Stimulated activated CD4-positive, alpha-beta T cell treated with anti-CD3 and anti-CD28 coated beads, Interleukin-2, amount 100 ng/mL, for 4 hours (primary cell): ENCODE measurements around the gene OR9K2.
"Not testable (repeated sequence)": the region's sequence is repeated elsewhere in the genome, so short reads cannot be mapped to it uniquely, and the experiment has no call there.

Experiments used
- DNase-seq: peaks from one replicate; pipeline ENCODE4 v3.0.0-alpha.2; 2020; ENCODE audit warnings: low read depth

The OR9K2 gene, protein sequence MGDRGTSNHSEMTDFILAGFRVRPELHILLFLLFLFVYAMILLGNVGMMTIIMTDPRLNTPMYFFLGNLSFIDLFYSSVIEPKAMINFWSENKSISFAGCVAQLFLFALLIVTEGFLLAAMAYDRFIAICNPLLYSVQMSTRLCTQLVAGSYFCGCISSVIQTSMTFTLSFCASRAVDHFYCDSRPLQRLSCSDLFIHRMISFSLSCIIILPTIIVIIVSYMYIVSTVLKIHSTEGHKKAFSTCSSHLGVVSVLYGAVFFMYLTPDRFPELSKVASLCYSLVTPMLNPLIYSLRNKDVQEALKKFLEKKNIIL

DNA sequence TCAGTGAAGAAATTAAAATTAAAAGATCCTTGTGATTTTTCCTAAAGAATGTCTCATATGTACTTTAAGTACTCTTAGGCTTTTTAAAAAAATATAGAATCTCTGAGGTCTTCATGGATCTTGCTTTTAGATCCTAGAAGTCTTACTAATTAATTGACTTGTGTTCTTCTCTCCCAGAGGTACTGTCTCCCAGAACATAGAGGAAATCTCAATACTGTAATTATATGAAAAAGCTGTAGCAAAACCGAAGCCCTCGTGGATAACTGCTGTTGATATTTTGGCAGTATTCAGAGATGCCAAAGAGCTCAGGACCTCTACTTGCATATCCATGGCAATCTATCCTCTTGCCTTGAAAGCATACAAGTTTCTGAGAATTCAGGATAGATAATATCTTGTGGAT lies at the start of gene OR9K2:
Gene OR9K2, plus strand, starts transcription at position 301 of the 400 bp plus-strand sequence. CDS start 3,429 bp downstream, outside the sequence.
- DNase-seq = no peak

DNA sequence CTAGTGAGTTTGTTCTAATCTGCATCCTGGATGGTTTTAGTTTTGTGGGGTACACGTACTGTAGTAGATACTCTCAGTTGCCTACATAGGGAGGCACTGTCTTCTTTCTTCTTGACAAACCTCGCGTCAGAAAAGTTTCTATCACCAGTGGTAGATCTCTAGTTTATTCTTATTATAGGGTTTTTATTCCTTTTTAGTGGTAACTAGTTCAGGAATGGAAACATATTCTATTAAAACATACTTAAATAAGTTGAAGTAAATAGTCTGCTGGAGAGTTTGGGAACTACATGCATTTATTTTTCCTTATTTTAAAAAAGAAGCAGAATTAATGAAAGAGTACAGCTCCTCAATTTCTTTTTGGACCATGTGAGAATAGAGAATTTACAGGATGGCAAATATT lies 33.6 kb upstream of the OR9K2 start:
- DNase-seq = no peak

DNA sequence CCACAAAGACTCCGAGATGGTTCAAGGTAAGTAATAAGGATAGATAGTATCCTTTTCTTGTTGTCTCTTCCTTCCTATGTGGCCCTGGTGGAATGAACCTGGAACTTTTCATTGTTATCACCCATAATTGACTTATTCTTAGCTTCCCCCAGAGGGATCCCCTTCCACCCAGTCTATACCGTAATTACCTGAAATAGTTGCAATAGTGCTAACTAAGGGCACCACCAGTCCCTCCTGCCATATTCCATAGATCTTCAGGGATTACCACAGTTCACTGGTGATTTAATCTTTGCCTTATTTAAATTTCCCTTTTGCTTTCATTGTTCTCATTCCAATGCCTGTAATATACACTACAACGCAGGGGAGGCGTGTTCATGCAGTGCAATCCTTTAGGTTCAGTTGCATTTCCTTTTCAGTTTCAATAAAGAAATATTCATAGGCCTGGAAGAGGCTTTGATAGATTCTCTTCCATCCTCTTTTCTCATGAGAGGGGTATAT lies 13.8 kb upstream of the OR9K2 start:
- DNase-seq = no peak

DNA sequence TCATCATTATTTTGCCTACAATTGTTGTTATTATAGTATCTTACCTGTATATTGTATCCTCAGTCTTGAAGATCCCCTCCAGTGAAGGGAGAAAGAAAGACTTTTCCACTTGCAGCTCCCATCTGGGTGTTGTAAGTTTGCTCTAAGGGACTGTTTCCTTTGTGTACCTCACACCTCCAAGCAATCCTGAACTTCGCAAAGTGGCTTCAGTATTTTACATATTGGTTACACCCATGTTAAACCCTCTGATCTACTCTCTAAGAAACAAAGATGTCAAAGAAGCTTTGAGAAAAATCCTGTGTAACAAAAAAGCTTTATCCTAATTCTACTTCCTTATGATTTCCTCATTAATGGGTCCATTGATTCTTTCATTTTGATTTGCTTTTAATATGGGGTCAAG lies 10.1 kb upstream of the OR9K2 start:
- DNase-seq = no peak

DNA sequence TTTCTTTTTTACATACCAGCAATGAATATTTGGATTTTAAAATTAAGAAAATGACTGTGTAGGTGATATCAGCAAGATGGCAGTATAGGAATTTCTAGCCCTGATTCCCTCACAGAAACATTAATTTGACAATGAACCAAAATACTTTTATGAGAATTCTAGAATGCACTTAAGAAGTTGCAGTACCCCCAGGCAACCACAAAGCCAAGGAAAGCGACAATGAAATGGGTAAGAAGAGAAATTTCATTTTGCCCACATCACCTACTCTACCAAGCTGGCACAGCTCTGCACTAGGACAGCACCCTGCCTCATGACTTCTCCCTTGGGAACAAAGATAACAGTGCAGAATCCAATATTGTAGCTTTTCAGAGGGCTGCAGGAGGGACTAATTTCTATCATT lies 6.6 kb downstream of the OR9K2 start:
- DNase-seq = no peak

DNA sequence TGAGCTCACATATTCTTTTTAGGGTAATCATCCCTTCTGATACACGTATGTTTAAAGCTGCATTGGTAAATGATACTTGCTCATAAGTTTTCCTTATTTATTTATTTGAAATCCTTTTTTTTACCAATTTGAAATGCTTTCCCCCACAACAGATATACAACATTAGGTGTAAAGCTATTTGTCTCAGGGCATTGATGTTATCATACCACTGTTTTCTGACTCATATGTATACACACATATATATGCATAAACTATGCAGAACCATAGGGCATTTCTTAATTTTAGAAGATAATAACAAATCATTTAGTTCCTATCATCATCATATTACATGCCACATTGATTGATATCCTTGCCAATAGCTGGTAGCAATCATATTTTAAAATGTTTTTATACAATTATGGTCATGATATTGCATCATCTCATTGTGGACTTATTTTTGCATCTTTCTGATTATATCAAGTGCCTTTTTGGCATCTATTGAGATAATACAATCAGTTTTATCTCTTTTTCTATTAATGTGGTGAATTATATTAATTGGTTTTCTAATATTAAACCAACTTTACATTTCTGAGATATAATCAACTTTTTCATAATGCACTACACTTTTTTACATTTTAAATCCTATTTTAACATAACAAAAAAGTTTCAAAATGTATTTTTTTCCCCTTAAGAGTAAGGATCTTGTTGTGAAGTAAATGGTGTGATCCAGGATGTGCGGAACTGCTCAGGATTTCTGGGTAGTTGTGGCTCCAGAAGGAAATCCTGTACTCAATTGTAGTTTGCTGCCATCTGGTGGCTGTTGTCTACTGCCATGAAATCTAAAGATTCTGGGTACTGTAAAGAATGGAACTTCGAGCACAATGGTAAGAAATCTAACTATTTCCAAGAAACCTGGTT lies 16.7 kb downstream of the OR9K2 start:
- DNase-seq = peak; percentile 6

DNA sequence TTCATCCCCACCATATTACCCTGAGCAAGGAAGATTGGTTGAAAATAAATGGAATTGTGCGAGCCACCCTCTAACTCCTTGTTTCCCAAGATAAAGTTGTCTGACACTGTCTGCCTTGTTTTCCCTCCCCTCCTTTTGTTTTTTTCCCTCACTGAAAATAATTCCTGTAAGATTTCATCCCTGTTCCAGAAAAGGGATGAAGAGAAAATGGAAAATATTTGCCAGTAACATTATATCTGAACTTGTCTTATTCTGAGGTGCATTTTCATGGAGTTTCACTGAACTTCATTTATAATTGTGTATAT lies 17.3 kb downstream of the OR9K2 start:
- DNase-seq = no peak

DNA sequence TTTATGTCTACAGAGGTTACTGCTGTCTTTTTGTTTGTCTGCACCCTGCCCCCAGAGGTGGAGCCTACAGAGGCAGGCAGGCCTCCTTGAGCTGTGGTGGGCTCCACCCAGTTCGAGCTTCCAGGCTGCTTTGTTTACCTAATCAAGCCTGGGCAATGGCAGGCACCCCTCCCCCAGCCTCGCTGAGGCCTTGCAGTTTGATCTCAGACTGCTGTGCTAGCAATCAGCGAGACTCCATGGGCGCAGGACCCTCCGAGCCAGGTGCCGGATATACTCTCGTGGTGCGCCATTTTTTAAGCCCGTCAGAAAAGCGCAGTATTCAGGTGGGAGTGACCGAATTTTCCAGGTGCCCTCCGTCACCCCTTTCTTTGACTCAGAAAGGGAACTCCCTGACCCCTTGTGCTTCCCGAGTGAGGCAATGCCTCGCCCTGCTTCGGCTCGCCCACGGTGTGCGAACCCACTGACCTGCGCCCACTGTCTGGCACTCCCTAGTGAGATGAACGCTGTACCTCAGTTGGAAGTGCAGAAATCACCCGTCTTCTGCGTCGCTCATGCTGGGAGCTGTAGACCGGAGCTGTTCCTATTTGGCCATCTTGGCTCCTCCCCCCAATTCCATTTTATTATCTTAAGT lies 40.9 kb downstream of the OR9K2 start:
- DNase-seq = not testable (repeated sequence)

DNA sequence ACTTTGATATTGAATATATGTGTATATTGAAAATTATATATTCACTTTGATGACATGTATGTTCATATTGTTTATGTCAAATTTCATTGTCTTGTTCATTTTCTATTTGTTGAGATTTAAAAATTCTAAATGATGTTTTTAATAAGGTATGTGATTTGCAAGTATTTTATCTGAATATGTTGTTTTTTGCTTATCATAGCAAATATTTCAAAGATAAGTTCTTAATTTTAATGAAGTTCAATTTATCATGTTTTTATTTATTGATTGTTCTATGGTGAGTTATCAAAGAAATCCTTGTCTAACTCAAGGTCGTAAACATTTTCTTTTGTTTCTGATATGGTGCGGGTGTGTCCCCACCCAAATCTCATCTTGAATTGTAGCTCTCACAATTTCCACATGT lies 45.2 kb downstream of the OR9K2 start:
- no peak for DNase-seq

DNA sequence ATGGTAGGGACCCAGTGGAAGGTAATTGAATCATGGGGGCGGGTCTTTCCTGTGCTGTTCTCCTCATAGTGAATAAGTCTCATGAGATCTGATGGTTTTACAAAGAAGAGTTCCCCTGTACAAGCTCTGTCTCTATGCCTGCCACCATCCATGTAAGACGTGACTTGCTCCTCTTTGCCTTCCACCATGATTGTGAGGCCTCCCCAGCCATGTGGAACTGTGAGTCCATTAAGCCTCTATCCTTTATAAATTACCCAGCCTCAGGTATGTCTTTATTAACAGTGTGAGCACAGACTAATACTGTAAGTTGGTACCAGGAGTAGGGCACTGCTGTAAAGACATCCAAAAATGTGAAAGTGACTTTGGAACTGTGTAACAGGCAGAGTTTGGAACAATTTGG lies 45.6 kb downstream of the OR9K2 start:
- DNase-seq = not testable (repeated sequence)

DNA sequence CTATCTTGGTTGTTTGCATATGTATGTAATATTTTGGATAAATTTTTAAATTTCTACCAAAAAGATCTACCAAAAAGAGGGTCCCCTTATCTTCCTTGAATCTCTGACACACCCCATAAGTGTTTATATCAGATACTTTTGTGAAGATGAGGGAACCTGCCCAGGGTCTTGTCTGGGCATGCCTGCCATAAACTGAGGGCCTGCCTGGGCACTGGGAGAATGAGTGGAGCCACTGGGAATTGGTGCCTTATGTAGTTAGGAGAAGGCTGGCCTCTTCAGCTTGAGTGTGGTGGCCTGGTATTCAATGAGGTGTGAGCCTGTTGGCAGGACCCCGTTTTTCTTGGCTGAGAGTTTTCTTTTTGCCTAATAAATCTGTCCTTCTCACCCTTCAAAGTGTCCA lies 46.5 kb downstream of the OR9K2 start:
- no peak for DNase-seq

DNA sequence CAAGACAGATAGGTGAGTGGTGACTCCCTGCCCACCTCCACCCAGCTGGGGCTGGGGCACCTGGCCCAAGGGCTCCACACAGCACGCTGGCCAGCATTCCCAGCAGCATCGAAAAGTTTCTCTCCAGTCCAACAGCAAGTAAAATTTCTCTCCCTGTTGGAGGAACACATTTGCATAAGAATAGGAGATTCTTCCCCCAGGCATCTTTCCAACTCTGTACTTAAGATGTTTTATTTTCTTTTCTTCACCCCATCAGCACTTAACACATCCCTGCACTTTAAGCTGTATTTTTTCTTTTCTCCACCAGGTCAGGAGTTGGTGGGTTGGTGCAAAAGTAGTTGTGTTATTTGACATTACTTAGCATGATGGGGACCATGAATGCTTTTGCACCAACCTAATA lies 47.2 kb downstream of the OR9K2 start:
- no peak for DNase-seq
